GM19099 (cell line): ENCODE data around the gene CAPN8.

ENCODE experiments used
- POLR2A ChIP-seq: IDR thresholded peaks from 3 replicates; pipeline ENCODE4 v1.6.1; 2011; ENCODE audit warnings: low read depth; ENCODE audit not compliant: insufficient read length; ENCODE audit errors: extremely low read depth

CAPN8 gene

DNA sequence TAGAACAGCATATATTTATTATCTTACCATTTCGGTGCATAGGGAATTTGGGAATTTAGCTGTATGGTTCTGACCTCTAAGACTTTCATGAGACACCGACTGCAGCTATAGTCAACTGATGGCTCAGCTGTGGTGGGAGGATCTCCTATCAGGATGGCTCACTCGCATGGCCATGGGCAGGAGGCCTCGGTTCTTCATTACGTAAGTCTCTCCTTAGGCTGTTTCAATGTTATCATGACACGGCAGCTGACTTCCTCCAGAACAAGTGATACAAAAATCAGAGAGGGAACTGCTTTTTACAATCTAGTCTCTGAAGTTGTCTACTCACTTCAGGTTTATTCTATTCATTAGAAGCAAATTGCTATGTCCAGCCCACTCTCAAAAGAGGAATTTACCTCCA lies 13.3 kb upstream of the CAPN8 start:
- TF ChIP-seq POLR2A: no peak

DNA sequence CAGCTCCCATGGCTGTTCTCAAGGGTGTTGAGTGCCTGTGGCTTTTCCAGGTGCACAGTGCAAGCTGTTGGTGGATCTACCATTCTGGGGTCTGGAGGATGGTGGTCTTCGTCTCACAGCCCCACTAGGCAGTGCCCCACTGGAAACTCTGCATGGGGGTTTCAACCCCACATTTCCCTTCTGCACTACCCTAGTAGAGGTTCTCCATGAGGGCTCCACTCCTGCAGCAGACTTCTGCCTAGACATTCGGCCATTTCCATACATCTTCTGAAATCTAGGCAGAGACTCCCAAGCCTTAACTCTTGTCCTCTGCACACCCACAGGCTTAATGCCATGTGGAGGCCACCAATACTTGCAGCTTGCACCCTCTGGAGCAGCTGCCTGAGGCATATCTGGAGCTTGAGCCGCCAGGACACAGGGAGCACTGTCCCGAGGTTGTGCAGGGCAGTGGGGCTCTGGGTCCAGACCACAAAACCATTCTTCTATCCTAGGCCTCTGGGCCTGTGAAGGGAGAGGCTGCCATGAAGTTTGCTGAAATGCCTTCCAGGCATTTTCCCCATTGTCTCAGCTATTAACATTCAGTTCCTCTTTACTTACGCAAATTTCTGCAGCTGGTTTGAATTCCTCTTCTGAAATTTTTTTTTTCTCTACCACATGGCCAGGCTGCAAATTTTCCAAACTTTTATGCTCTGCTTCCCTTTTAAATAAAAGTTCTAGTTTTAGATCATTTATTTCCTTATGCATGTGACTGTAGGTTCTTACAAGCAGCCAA lies 8.8 kb upstream of the CAPN8 start:
- no peak for TF ChIP-seq POLR2A

GRCh38 chr1:223670458-223671159 lies 5.1 kb upstream of the CAPN8 start:
- TF ChIP-seq POLR2A: no peak

GRCh38 chr1:223669003-223669795 lies 3.7 kb upstream of the CAPN8 start:
- no peak for TF ChIP-seq POLR2A

GRCh38 chr1:223667484-223668182 lies 2.1 kb upstream of the CAPN8 start:
- no peak for TF ChIP-seq POLR2A

DNA sequence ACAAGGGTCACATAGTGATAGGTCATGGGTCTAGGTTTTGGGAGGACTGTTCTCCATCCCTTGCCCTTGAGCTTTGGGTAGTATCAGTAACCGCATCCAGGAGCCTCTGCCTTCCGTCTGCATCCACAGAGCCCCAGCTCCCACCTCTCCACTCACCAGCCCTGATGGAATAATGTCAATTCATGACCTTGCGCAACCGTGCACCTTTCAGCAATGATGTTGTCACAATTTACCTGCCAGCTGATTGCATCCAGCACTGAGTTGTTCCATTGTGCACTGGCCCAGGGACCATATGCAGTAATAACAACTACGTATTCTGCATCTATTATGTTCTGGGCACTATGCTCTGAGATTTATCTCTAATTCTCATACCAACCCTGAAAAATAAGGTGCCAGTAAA lies 1.4 kb downstream of the CAPN8 start:
- no peak for TF ChIP-seq POLR2A

- no peak for TF ChIP-seq POLR2A
These were observed 2.6 kb downstream of the CAPN8 start for GRCh38 chr1:223662943-223663342.

GRCh38 chr1:223659711-223660110 lies 5.8 kb downstream of the CAPN8 start:
- no peak for TF ChIP-seq POLR2A

DNA sequence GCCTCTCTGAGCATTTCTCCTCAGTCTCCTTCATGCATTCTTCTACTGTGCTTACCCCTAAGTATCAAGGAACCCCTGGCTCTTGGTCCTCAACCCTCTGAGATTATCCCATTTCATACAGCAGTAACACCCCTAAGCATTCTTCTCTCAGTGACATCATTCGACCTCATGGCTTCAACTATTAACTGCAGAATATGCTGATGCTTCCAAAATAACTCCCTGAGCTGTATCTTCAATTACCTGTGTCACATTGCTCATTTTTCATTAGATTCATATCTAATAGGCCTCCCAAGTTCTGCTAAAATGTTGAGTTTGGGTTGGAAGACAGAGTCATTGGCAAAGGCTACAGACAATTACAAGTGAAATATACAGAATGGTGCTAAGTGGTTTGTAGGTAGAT lies 7.5 kb downstream of the CAPN8 start:
- no peak for TF ChIP-seq POLR2A

GRCh38 chr1:223654083-223654482 lies 11.4 kb downstream of the CAPN8 start:
- TF ChIP-seq POLR2A: no peak

DNA sequence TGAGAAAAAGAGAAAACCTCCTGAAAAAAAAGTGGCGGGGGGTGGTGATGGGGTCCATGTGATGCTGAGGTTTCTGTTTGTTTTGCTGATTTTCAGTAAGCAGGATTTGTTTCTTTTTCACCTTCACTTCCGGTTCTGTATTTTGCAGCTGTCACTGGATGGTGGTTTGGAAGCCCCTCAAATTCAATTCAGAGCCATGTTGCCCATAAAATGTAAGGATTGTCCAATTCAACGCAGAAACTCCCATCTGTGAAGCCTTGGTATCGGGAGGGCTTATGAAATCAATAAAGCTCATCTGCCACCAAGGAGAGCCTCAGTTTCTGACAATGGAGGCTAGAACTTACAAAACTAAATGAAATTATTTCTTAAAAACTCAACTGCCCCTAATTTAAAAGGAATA lies 12.1 kb downstream of the CAPN8 start:
- no peak for TF ChIP-seq POLR2A

GRCh38 chr1:223653015-223653414 lies 12.5 kb downstream of the CAPN8 start:
- no peak for TF ChIP-seq POLR2A

DNA sequence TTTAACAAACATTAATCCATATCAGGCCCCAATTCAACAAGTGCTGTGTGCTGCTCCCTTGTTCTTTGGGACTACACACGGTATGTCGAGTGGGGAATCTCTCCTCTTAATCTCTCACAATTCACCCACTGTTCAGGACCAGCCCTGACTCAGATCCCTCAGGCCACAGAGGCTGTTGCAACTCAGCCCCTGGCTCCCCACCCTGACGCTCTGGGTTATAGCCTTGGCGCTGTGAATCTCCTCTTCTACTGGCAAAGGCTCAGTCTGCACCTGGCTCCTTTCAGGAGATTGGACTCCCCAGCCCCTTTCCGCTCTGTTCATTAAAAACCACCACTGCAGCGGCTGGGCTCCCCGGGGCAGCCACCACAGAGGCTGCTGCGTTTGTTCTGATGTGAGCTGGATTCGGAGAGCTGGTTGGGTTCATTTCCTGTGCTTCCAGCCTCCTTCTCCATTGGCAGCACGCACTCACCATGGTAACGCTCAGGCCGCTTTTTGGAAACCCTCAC lies 13.0 kb downstream of the CAPN8 start:
- TF ChIP-seq POLR2A: no peak

- TF ChIP-seq POLR2A: no peak
These were observed 14.1 kb downstream of the CAPN8 start for GRCh38 chr1:223651291-223651991.
